ENCODE measurements around the gene NPHP1.
"Not testable (repeated sequence)": the region's sequence is repeated elsewhere in the genome, so short reads cannot be mapped to it uniquely, and the experiment has no call there.

Gene NPHP1

DNA sequence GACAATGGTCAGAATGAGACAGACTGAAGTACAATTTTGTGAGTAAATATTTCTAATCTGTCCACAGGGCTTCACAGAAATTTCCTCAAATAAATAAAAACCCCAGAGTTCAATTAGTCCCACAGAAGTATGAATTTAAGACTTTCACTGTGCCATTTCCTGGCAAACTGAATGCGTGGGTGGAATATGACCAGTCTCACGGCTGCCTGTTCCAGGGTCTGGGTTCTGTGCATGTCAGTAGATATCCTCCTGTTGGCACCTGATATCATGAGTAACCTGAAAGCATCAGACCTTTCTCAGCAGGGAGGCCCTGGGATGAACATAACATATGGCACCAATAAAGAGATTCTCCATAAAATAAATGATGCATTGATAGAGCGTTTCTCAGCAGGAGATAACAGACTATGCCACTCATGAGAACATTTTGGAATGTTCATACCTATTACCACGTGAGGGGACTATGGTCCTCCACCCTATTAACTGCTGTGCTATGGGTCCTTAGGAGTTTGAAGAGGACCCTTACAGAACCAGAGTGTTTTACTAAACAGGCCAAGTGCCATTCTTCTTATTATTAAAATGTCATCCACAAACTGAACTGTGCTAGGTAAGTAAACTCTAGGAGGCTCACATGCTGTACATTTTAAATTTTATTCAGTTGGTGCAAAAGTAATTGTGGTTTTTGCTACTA, 78.6 kb downstream of the NPHP1 start:
- no peak for DNase-seq

- DNase-seq: no peak
These were observed 79.7 kb downstream of the NPHP1 start for GRCh38 chr2:110124939-110125691.

GRCh38 chr2:110124038-110124825, 80.6 kb downstream of the NPHP1 start:
- no peak for DNase-seq

- DNase-seq: no peak
These were observed 83.2 kb downstream of the NPHP1 start for GRCh38 chr2:110121592-110121991.

- no peak for DNase-seq
These were observed 83.8 kb downstream of the NPHP1 start for GRCh38 chr2:110121052-110121334.

GRCh38 chr2:110120171-110121051, 84.4 kb downstream of the NPHP1 start:
- no peak for DNase-seq

DNA sequence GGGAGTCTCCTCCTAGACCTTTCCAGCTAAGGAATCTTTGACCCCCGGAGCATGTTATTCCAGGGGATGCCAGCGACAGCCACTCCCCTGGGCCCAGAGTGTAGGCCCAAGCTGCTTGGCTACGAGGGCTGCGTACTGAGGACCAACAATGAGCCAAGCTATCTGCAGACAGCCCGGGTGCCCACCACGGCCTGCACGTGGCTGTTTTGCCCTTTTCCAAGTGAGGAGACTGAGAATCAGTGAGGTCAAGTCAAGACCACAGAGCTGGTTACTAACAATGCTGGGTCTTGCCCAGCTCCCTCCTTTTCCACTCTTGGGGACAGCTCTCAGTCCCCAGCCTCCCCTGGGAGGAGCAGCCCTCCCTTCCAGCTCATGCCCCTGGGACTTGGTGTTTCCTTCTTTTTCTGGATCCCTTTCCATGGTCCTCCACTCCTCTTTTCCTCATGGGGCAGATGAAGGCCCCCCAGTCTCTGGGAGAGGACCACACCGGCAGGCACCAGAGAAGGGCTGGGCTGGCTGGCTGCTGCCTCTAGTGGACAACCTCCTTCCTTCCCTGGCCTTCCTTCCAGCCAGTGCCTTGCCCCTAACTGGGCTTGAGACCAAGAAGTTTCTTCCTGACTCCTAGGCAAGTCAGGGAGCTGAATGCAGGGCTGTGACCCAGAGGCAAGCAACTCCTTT, 88.6 kb downstream of the NPHP1 start:
- peak; percentile 48 for DNase-seq

- no peak for DNase-seq
These were observed 89.4 kb downstream of the NPHP1 start, which contains the start of gene MALL for GRCh38 chr2:110115291-110116032. MALL (minus strand) TSS chr2:110115822; CDS start chr2:110115792, 30 bp downstream.

- DNase-seq: no peak
These were observed 90.0 kb downstream of the NPHP1 start for GRCh38 chr2:110114831-110115255.

DNA sequence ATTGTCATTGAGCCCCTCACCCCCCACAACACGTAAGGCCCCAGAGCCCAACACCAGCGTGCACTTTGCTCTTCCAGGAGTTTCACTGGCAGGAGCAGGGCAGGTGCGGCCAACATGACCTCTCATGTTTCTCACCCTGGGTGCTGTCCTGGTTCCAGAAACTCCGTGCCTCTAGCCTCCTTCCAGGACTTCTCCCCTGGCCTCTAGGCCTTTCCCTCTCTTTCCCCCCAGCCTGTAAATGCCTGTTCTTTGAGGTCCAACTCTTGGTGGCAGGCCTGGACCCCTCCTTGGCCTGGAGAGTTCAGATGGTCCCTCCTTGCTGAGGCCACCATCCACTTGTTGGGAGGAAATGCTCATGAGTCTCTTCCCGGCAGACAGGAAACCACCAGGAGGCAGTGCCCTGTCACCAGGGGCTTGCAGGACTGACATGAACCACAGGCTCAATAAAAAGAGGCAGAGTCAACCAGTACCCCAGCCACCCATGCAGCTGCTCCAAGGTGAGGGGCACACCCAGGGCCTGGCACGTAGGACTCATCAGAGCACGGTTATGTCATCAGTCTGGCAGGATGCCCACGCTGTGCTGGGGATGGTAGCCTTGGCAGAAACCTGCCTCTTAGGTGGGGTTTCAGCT, 90.7 kb downstream of the NPHP1 start:
- no peak for DNase-seq

- DNase-seq: not testable (repeated sequence)
These were observed 96.5 kb downstream of the NPHP1 start for GRCh38 chr2:110108291-110108690.

GRCh38 chr2:110107092-110108079, 97.4 kb downstream of the NPHP1 start:
- DNase-seq: no peak

DNA sequence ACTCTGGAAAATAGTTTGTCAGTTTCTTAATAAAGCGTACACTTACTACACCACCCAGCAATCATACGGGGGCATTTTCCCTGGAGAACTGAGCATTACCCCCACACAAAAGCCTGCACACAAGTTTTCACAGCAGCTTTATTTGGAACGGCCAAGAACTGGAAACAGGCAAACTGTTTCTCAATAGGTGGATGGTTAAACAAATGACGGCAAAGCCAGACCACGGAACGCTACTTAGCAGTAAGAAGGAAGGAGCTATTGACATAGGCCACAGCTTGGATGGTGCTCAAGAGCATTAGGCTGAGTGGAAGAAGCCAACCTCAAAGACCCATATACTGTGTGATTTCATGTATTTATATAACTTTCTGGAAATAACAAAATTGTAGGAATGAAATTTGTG, 98.2 kb downstream of the NPHP1 start:
- no peak for DNase-seq

GRCh38 chr2:110105608-110106467, 99.0 kb downstream of the NPHP1 start:
- DNase-seq: no peak

DNA sequence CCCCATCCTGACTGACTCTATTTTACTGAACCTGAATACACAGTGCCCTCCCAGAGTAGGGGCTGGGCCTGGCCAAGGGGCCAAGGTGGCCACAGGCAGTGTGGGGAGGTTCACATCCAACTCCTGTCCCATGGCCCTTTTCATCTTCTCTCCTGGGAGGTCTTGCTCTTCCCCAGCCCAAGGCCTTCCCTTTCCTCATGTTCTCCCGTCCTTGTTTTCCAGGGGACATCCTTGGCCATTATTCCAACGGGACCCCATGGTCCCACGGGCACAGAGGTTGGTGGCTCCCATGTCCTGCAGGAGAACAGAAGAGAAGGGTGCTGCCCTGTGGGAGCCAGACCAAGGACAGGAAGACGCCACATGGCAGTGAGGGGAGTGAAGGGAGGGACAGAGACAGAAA, 99.6 kb downstream of the NPHP1 start:
- no peak for DNase-seq

- DNase-seq: no peak
These were observed 100.6 kb downstream of the NPHP1 start for GRCh38 chr2:110104025-110104771.

All from fibroblast of skin of scalp (primary cell).